GM21786 (cell line): ENCODE measurements around the gene REST.
A peak's percentile ranks its signal among the peaks of the same experiment; 100 is the strongest.
"Not testable (repeated sequence)": the region's sequence is repeated elsewhere in the genome, so short reads cannot be mapped to it uniquely, and the experiment has no call there.

Experiments
- ATAC-seq: cut with Tn5 transposase; IDR thresholded peaks from one replicate; pipeline ENCODE4 v1.9.1; 2021; ENCODE audit not compliant: unreplicated experiment

REST gene

GRCh38 chr4:56907489-56908205, at the start of gene REST:
REST (plus strand) TSS chr4:56907900; CDS start chr4:56910639, 2,739 bp downstream.
- ATAC-seq: peak; percentile 47

- peak; percentile 40 for ATAC-seq
These were observed 47.9 kb upstream of the REST start for GRCh38 chr4:56859841-56860240.

- ATAC-seq: peak; percentile 42
These were observed 46.9 kb upstream of the REST start for GRCh38 chr4:56860781-56861180.

- ATAC-seq: no peak
These were observed 46.3 kb upstream of the REST start for GRCh38 chr4:56861360-56861759.

GRCh38 chr4:56863441-56864139, 44.1 kb upstream of the REST start:
- ATAC-seq: peak; percentile 50

GRCh38 chr4:56870946-56871345, 36.8 kb upstream of the REST start:
- no peak for ATAC-seq

GRCh38 chr4:56871371-56871866, 36.3 kb upstream of the REST start:
- ATAC-seq: peak; percentile 43

- no peak for ATAC-seq
These were observed 33.5 kb upstream of the REST start for GRCh38 chr4:56874166-56874565.

- ATAC-seq: peak; percentile 49
These were observed 32.8 kb upstream of the REST start for GRCh38 chr4:56874923-56875322.

- no peak for ATAC-seq
These were observed 31.4 kb upstream of the REST start for GRCh38 chr4:56876264-56876663.

GRCh38 chr4:56879996-56880395, 27.7 kb upstream of the REST start:
- ATAC-seq: no peak

GRCh38 chr4:56880572-56880971, 27.1 kb upstream of the REST start:
- no peak for ATAC-seq

- not testable (repeated sequence) for ATAC-seq
These were observed 23.2 kb upstream of the REST start for GRCh38 chr4:56884511-56884910.

GRCh38 chr4:56892691-56893090, 15.0 kb upstream of the REST start:
- no peak for ATAC-seq

- not testable (repeated sequence) for ATAC-seq
These were observed 9.9 kb upstream of the REST start for GRCh38 chr4:56897842-56898241.

- not testable (repeated sequence) for ATAC-seq
These were observed 7.5 kb upstream of the REST start for GRCh38 chr4:56900186-56900585.

- ATAC-seq: no peak
These were observed 5.0 kb upstream of the REST start for GRCh38 chr4:56902703-56903102.

- ATAC-seq: no peak
These were observed 1.9 kb upstream of the REST start for GRCh38 chr4:56905796-56906195.

- ATAC-seq: no peak
These were observed 959 bp upstream of the REST start for GRCh38 chr4:56906489-56907393.

GRCh38 chr4:56908206-56909085, 746 bp downstream of the REST start:
- ATAC-seq: peak; percentile 52
